H9 (cell line): Measurements from ENCODE around the gene SDHA. TPM values are rescaled to one million over a fixed set of nuclear protein-coding genes. Genes with fewer than 3 reads are reported as not detected.
"Not testable (repeated sequence)": the region's sequence is repeated elsewhere in the genome, so short reads cannot be mapped to it uniquely, and the experiment has no call there.

Source experiments
- DNase-seq: peaks from one replicate; pipeline ENCODE4 v3.0.0-alpha.2; 2017
- H2AFZ ChIP-seq: one replicate; pipeline ENCODE4 v1.6.1; 2013; ENCODE audit warnings: mild to moderate bottlenecking, low read length, control low read depth, moderate library complexity
- H2AK5ac ChIP-seq: 2 replicates; pipeline ENCODE4 v1.6.1; 2013; ENCODE audit warnings: low read length, control low read depth, mixed read lengths; ENCODE audit not compliant: insufficient read length
- H2BK120ac ChIP-seq: one replicate; pipeline ENCODE4 v1.6.1; 2013; ENCODE audit warnings: low read depth, mild to moderate bottlenecking, low read length, control low read depth, inconsistent platforms; ENCODE audit not compliant: poor library complexity, severe bottlenecking
- H2BK12ac ChIP-seq: 2 replicates; pipeline ENCODE4 v1.6.1; 2013; ENCODE audit warnings: low read length, control low read depth, mixed read lengths, low read depth; ENCODE audit not compliant: insufficient read length
- H2BK15ac ChIP-seq: 2 replicates; pipeline ENCODE4 v1.6.1; 2013; ENCODE audit warnings: low read depth, low read length, control low read depth
- H2BK20ac ChIP-seq: one replicate; pipeline ENCODE4 v1.6.1; 2013; ENCODE audit warnings: low read depth, mild to moderate bottlenecking, low read length, control low read depth, inconsistent platforms; ENCODE audit not compliant: poor library complexity, severe bottlenecking
- H2BK5ac ChIP-seq: 2 replicates; pipeline ENCODE4 v1.6.1; 2013; ENCODE audit warnings: low read length, control low read depth, mixed read lengths; ENCODE audit not compliant: insufficient read length
- H3K14ac ChIP-seq: 2 replicates; pipeline ENCODE4 v1.6.1; 2013; ENCODE audit warnings: low read length, control low read depth; ENCODE audit not compliant: insufficient read depth
- H3K18ac ChIP-seq: 2 replicates; pipeline ENCODE4 v1.6.1; 2013; ENCODE audit warnings: low read depth, mild to moderate bottlenecking, mixed read lengths, low read length, control low read depth; ENCODE audit not compliant: insufficient read length
- H3K23ac ChIP-seq: 2 replicates; pipeline ENCODE4 v1.6.1; 2013; ENCODE audit warnings: low read length, control low read depth, mixed read lengths, low read depth; ENCODE audit not compliant: insufficient read length
- H3K23me2 ChIP-seq: 2 replicates; pipeline ENCODE4 v1.6.1; 2013; ENCODE audit warnings: low read depth, mild to moderate bottlenecking, mixed read lengths, low read length, control low read depth; ENCODE audit not compliant: insufficient read length, poor library complexity, severe bottlenecking
- H3K27ac ChIP-seq: 2 replicates; pipeline ENCODE4 v1.5.1; 2013; ENCODE audit warnings: low read length, control low read depth, mixed read lengths, low read depth; ENCODE audit not compliant: insufficient read length
- H3K27me3 ChIP-seq: 2 replicates; pipeline ENCODE4 v1.6.1; 2013; ENCODE audit warnings: low read length, control low read depth, inconsistent platforms; ENCODE audit not compliant: insufficient read depth
- H3K4ac ChIP-seq: 2 replicates; pipeline ENCODE4 v1.6.1; 2013; ENCODE audit warnings: low read depth, mild to moderate bottlenecking, control low read depth, inconsistent platforms, low read length, moderate library complexity
- H3K4me1 ChIP-seq: 2 replicates; pipeline ENCODE4 v1.6.1; 2013; ENCODE audit warnings: low read length, control low read depth, inconsistent platforms; ENCODE audit not compliant: insufficient read depth
- H3K4me2 ChIP-seq: 2 replicates; pipeline ENCODE4 v1.6.1; 2013; ENCODE audit warnings: low read length, control low read depth, mixed read lengths; ENCODE audit not compliant: insufficient read length, insufficient read depth
- H3K56ac ChIP-seq: 2 replicates; pipeline ENCODE4 v1.6.1; 2013; ENCODE audit warnings: low read depth, mild to moderate bottlenecking, mixed read lengths, low read length, control low read depth; ENCODE audit not compliant: insufficient read length
- H3K79me1 ChIP-seq: 2 replicates; pipeline ENCODE4 v1.6.1; 2013; ENCODE audit warnings: low read depth, mild to moderate bottlenecking, moderate library complexity, low read length, control low read depth, inconsistent platforms; ENCODE audit not compliant: insufficient read depth, poor library complexity, severe bottlenecking
- H3K79me2 ChIP-seq: 2 replicates; pipeline ENCODE4 v1.6.1; 2013; ENCODE audit warnings: low read length, control low read depth, inconsistent platforms; ENCODE audit not compliant: insufficient read depth
- H3K9ac ChIP-seq: 2 replicates; pipeline ENCODE4 v1.6.1; 2013; ENCODE audit warnings: low read length, control low read depth, mixed read lengths; ENCODE audit not compliant: insufficient read length; ENCODE audit errors: extremely low read depth
- H3K9me3 ChIP-seq: one replicate; pipeline ENCODE4 v1.6.1; 2013; ENCODE audit warnings: low read depth, low read length, inconsistent platforms; ENCODE audit not compliant: control insufficient read depth
- H3T11ph ChIP-seq: one replicate; pipeline ENCODE4 v1.6.1; 2013; ENCODE audit warnings: mild to moderate bottlenecking, low read length, control low read depth, inconsistent platforms
- H4K20me1 ChIP-seq: one replicate; pipeline ENCODE4 v1.6.1; 2013; ENCODE audit not compliant: control insufficient read depth, insufficient read length, insufficient read depth
- H4K5ac ChIP-seq: 2 replicates; pipeline ENCODE4 v1.6.1; 2013; ENCODE audit warnings: low read depth, mild to moderate bottlenecking, mixed read lengths, low read length, control low read depth; ENCODE audit not compliant: insufficient read length
- H4K8ac ChIP-seq: replicated peaks from 2 replicates; pipeline ENCODE4 v1.6.1; 2013; ENCODE audit warnings: low read length, control low read depth, mixed read lengths, low read depth; ENCODE audit not compliant: insufficient read length
- H4K91ac ChIP-seq: 2 replicates; pipeline ENCODE4 v1.6.1; 2013; ENCODE audit warnings: low read depth, mild to moderate bottlenecking, moderate library complexity, mixed read lengths, low read length, control low read depth; ENCODE audit not compliant: insufficient read length
- H3K27ac Mint-ChIP-seq, 3 experiments: 2 replicates in 2 of 3; 3 replicates in 1 of 3; pipeline ENCODE4 v1.8.0; 2020 to 2021; ENCODE audit warnings: mixed read lengths in 3 of 3, mild to moderate bottlenecking in 1 of 3, moderate library complexity in 1 of 3
- H3K27me3 Mint-ChIP-seq: 2 replicates; pipeline ENCODE4 v1.8.0; 2021; ENCODE audit warnings: low read depth, mild to moderate bottlenecking, moderate library complexity, mixed read lengths
- H3K36me3 Mint-ChIP-seq, 3 experiments: 2 replicates in 2 of 3; 3 replicates in 1 of 3; pipeline ENCODE4 v1.8.0; 2020 to 2021; ENCODE audit warnings: low read depth in 3 of 3, mixed read lengths in 3 of 3; ENCODE audit not compliant: insufficient read depth in 1 of 3
- H3K4me1 Mint-ChIP-seq, 2 experiments: 2 replicates each; pipeline ENCODE4 v1.8.0; 2020; ENCODE audit warnings: mixed read lengths in 2 of 2
- H3K4me3 Mint-ChIP-seq, 2 experiments: 2 replicates in 1 of 2; 3 replicates in 1 of 2; pipeline ENCODE4 v1.8.0; 2020 to 2021; ENCODE audit warnings: mild to moderate bottlenecking in 2 of 2, mixed read lengths in 2 of 2, moderate library complexity in 1 of 2
- H3K9me3 Mint-ChIP-seq, 2 experiments: 2 replicates in 1 of 2; 3 replicates in 1 of 2; pipeline ENCODE4 v1.8.0; 2020; ENCODE audit warnings: mild to moderate bottlenecking in 2 of 2, mixed read lengths in 2 of 2, moderate library complexity in 1 of 2
- CTCF ChIP-seq: fragments of 200-600 bp; sonication (generic); conservative IDR thresholded peaks from 3 replicates; pipeline ENCODE4 v1.8.0; 2021; ENCODE audit warnings: antibody characterized with exemption, mild to moderate bottlenecking
- WGBS: extraction: QIAGEN DNeasy Blood & Tissue Kit; methylation state at CpG from one replicate; pipeline ENCODE4 v1.1.7; 2013; ENCODE audit warnings: missing lambda C conversion rate, low lambda C conversion rate, mixed read lengths; ENCODE audit not compliant: insufficient read length; ENCODE audit errors: extremely low coverage; 5-methylcytosine and 5-hydroxymethylcytosine counted together
- total RNA-seq: library from RNA; stranded (reverse); gene quantifications from 2 replicates; pipeline ENCODE4 v1.2.1, GENCODE V29; 2021

SDHA gene
- total RNA-seq, 1 experiment from 2014 or later, result 84.8 TPM

- H3K9me3 Mint-ChIP-seq, result no peaks in the 10 kb centered on the region
- Histone ChIP-seq H3T11ph (no peak overlapping the region), H2BK15ac (no peak overlapping the region), H4K20me1 (no peaks in the 10 kb centered on the region), H2BK12ac (no peak overlapping the region), H3K27me3 (no peaks in the 10 kb centered on the region), H4K8ac (no peak overlapping the region), H3K23me2 (no peaks in the 10 kb centered on the region), H3K4me1 (0 out of 2 replicates have a peak, but pooled peaks cover 2% of the 10 kb centered on the region), H2BK120ac (no peak overlapping the region), H3K56ac (no peak overlapping the region), H4K5ac (no peak overlapping the region), H2BK5ac (no peak overlapping the region), H2BK20ac (no peak overlapping the region), H3K4me2 (peak overlapping the region; percentile 75), H3K9ac (no peak overlapping the region), H3K9me3 (no peaks in the 10 kb centered on the region), H2AFZ (no peak overlapping the region), H4K91ac (no peak overlapping the region), H3K23ac (no peak overlapping the region), H2AK5ac (no peak overlapping the region), H3K14ac (no peak overlapping the region), H3K4ac (no peak overlapping the region), H3K27ac (no peak overlapping the region), H3K79me1 (peaks cover 2% of the 10 kb centered on the region), H3K18ac (no peak overlapping the region), H3K79me2 (peaks cover 10% of the 10 kb centered on the region; the same call in 1 of the 2 replicates)
- no peaks in the 10 kb centered on the region; the same call in 1 of the 2 replicates for H3K27me3 Mint-ChIP-seq
- no peak overlapping the region for H3K27ac Mint-ChIP-seq
- no CpG with 5 or more reads among the region's 4 CpGs for WGBS
- TF ChIP-seq CTCF, result no peak
- DNase-seq, result no peak
- peak overlapping the region; percentile 95 to 98 for H3K4me3 Mint-ChIP-seq
- H3K4me1 Mint-ChIP-seq, result peaks cover 31% of the 10 kb centered on the region in 2 experiments
- H3K36me3 Mint-ChIP-seq, result peaks cover 17 to 28% (median 23%) of the 10 kb centered on the region in 3 experiments
Measured at GRCh38 chr5:219991-220390, 1.9 kb downstream of the SDHA start.

- not testable (repeated sequence) for H3T11ph ChIP-seq, H2BK5ac ChIP-seq, H3K56ac ChIP-seq, H3K23ac ChIP-seq, H4K20me1 ChIP-seq, H4K8ac ChIP-seq, H3K27me3 Mint-ChIP-seq, H4K5ac ChIP-seq, H2BK120ac ChIP-seq, H3K27ac Mint-ChIP-seq, H2AFZ ChIP-seq, H2AK5ac ChIP-seq, H3K14ac ChIP-seq, H3K9me3 Mint-ChIP-seq, H3K9me3 ChIP-seq, H2BK15ac ChIP-seq, H3K4me2 ChIP-seq, DNase-seq, H2BK12ac ChIP-seq, H3K79me1 ChIP-seq, H3K27me3 ChIP-seq, H2BK20ac ChIP-seq, H3K27ac ChIP-seq, H3K4me3 Mint-ChIP-seq, H3K4ac ChIP-seq, H4K91ac ChIP-seq, H3K9ac ChIP-seq, H3K23me2 ChIP-seq, H3K18ac ChIP-seq, H3K4me1 ChIP-seq
- no CpG with 5 or more reads among the region's 6 CpGs for WGBS
- peaks cover 10% of the 10 kb centered on the region; the same call in 1 of the 2 replicates for H3K79me2 ChIP-seq
- Mint-ChIP-seq H3K4me1 (peaks cover 23% of the 10 kb centered on the region in 2 experiments), H3K36me3 (peaks cover 31 to 43% (median 35%) of the 10 kb centered on the region in 3 experiments)
Measured at GRCh38 chr5:222951-223715, 5.0 kb downstream of the SDHA start.
